GM12878 (cell line): ENCODE measurements around the gene COX17. TPM values are rescaled to one million over a fixed set of nuclear protein-coding genes. Genes with fewer than 3 reads are reported as not detected.

Source experiments
- ATF2 ChIP-seq: IDR thresholded peaks from 2 replicates; pipeline ENCODE4 v1.6.1; 2012; ENCODE audit warnings: low read length, inconsistent platforms
- CREM ChIP-seq: IDR thresholded peaks from 2 replicates; pipeline ENCODE4 v1.6.1; 2014; ENCODE audit warnings: antibody characterized with exemption, low read depth
- IKZF1 ChIP-seq: fragments of 450-650 bp; conservative IDR thresholded peaks from 2 replicates; pipeline ENCODE4 v1.6.1; 2017; ENCODE audit warnings: antibody characterized with exemption, mild to moderate bottlenecking
- IKZF2 ChIP-seq, 2 experiments: fragments of 450-650 bp; IDR thresholded peaks; 2 replicates each; pipeline ENCODE4 v1.6.1; 2017; ENCODE audit warnings: mild to moderate bottlenecking in 2 of 2, moderate library complexity in 2 of 2
- NFIC ChIP-seq: IDR thresholded peaks from 2 replicates; pipeline ENCODE4 v1.6.1; 2012; ENCODE audit warnings: low read depth, mild to moderate bottlenecking, inconsistent platforms, low read length, moderate library complexity
- PML ChIP-seq: IDR thresholded peaks from 2 replicates; pipeline ENCODE4 v1.6.1; 2012; ENCODE audit warnings: low read length, inconsistent platforms
- POU2F2 ChIP-seq: IDR thresholded peaks from 3 replicates; pipeline ENCODE4 v1.6.1; 2011; ENCODE audit warnings: low read depth, mild to moderate bottlenecking, low read length, borderline replicate concordance
- RELA ChIP-seq: fragments of 450-650 bp; IDR thresholded peaks from 2 replicates; pipeline ENCODE4 v1.8.0; 2014; ENCODE audit warnings: borderline replicate concordance; ENCODE audit not compliant: partially characterized antibody
- SIN3A ChIP-seq: IDR thresholded peaks from 2 replicates; pipeline ENCODE4 v1.6.1; 2012; ENCODE audit warnings: low read depth, low read length, improper control_type of control experiment
- ZZZ3 ChIP-seq: IDR thresholded peaks from 2 replicates; pipeline ENCODE4 v1.6.1; 2011; ENCODE audit warnings: low read depth; ENCODE audit not compliant: control insufficient read depth, insufficient read length
- polyA plus RNA-seq, 11 experiments: library from polyadenylated mRNA; depleted of rRNA in 4 of 11; unstranded in 6 of 11; stranded (reverse) in 5 of 11; fragments of >200 nt; fragmentation: Nextera tagmentation in 4 of 11; fragmentation: Illumina TruSeq in 1 of 11; extraction: Ambion mirVana in 4 of 11; extraction: Trizol in 1 of 11; gene quantifications; 1 replicate in 1 of 11; 2 replicates in 10 of 11; pipeline versions ENCODE4 v1.2.1 to v1.2.3, GENCODE V29; 2011 to 2016; ENCODE audit warnings: inconsistent platforms in 2 of 11, missing spikeins in 2 of 11, low read depth in 1 of 11
- total RNA-seq, 4 experiments: library from RNA; depleted of rRNA in 3 of 4; stranded (reverse); fragments of >200 nt in 3 of 4; fragmentation: Illumina TruSeq in 1 of 4; extraction: Trizol in 1 of 4; gene quantifications; 2 replicates each; pipeline versions ENCODE4 v1.2.1 to v1.2.3, GENCODE V29; 2013 to 2021

The COX17 gene
- total and polyA plus RNA-seq, 10 of the 15 experiments (the other 5 are each of a cell fraction or from before 2014, with no cell fraction given), result 111 to 717 (median 243) TPM

DNA sequence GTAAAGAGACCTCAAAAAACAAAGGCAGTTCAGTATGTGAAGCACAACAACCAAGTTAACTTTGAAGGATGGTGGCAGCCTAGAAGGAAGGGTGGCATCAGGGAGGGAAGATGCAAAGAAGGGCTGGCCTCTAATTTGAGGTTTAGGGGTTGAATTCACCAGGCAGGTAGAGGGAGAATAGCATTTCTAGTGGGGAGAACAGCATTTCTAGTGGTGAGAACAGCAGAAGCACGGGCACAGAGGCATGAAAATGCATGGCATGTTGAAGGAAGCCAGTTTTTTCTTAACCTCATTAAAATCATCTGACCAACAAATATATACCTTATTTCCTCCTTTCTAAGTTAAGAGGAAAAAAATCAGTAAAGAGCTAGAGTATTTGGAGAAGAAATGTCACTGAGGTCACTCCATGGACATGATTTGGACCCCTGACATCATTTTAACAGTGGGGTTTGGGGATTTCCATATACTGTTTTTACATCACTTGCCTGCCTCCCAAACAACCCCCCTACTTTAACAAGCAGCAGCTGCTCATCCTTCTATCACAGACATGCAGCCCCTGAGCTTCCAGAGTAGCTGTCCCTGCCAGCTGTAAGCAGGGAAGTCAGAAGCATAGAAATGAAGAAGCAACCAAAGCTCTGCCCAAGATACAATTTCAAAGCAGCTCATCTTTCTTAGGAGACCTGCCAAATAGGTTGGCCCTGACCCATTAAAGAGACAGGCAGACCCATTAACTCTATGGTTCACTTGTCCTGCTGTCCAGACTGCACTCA lies 14.4 kb downstream of the COX17 start (continued):
- TF ChIP-seq IKZF1, result 0 out of 2 replicates have a peak, but pooled peaks have one; percentile 28
- 0 out of 4 replicates have a peak, but pooled peaks of 1 of the 2 experiments have one; percentile 12 for TF ChIP-seq IKZF2 (IDR thresholded peaks at IDR 0.05)
- TF ChIP-seq PML, result no peak
- no peak for TF ChIP-seq POU2F2
- no peak for TF ChIP-seq RELA
- peak; percentile 61; the same call in 1 of the 2 replicates for TF ChIP-seq CREM
- TF ChIP-seq SIN3A, result no peak
- 0 out of 2 replicates have a peak, but pooled peaks have one; percentile 35 for TF ChIP-seq ATF2
- no peak for TF ChIP-seq ZZZ3
- TF ChIP-seq NFIC, result no peak; the same call in 1 of the 2 replicates
